OCI-LY1 (cell line): ENCODE results near the gene LPO.

Experiments
- H2AFZ ChIP-seq: fragments of 200-600 bp; sonication (generic), shearing (Covaris generic); 2 replicates; pipeline ENCODE4 v1.6.0; 2014; ENCODE audit warnings: antibody characterized with exemption, mild to moderate bottlenecking, low read length
- H3F3A ChIP-seq: fragments of 200-600 bp; sonication (generic), shearing (Covaris generic); 2 replicates; pipeline ENCODE4 v1.6.0; 2014; ENCODE audit warnings: mild to moderate bottlenecking, antibody characterized with exemption, low read length, moderate library complexity; ENCODE audit not compliant: insufficient read depth
- H3K27ac ChIP-seq: fragments of 200-600 bp; sonication (generic); 2 replicates; pipeline ENCODE4 v1.5.1; 2014; ENCODE audit warnings: low read length, mixed run types, mild to moderate bottlenecking, low read depth; ENCODE audit not compliant: poor library complexity, severe bottlenecking
- H3K27me3 ChIP-seq: fragments of 200-600 bp; sonication (generic); 2 replicates; pipeline ENCODE4 v1.6.0; 2014; ENCODE audit warnings: antibody characterized with exemption, mild to moderate bottlenecking, low read length, moderate library complexity; ENCODE audit not compliant: insufficient read depth
- H3K36me3 ChIP-seq: fragments of 200-600 bp; sonication (generic); 2 replicates; pipeline ENCODE4 v1.6.1; 2014; ENCODE audit warnings: mild to moderate bottlenecking, antibody characterized with exemption, low read length, moderate library complexity, mixed read lengths; ENCODE audit not compliant: insufficient read depth
- H3K4me1 ChIP-seq: fragments of 200-600 bp; sonication (generic); 2 replicates; pipeline ENCODE4 v1.5.1; 2014; ENCODE audit warnings: mild to moderate bottlenecking, low read length, moderate library complexity; ENCODE audit not compliant: insufficient read depth, severe bottlenecking
- H3K4me2 ChIP-seq: fragments of 200-600 bp; sonication (generic), shearing (Covaris generic); 2 replicates; pipeline ENCODE4 v1.6.1; 2014; ENCODE audit warnings: low read length
- H3K4me3 ChIP-seq: fragments of 200-600 bp; sonication (generic); 2 replicates; pipeline ENCODE4 v1.5.1; 2014; ENCODE audit warnings: low read length, low read depth, mild to moderate bottlenecking, mixed read lengths; ENCODE audit not compliant: poor library complexity, severe bottlenecking
- H3K79me2 ChIP-seq: fragments of 200-600 bp; shearing (Covaris generic); 2 replicates; pipeline ENCODE4 v1.6.1; 2016; ENCODE audit warnings: mixed run types, low read length, mixed read lengths; ENCODE audit not compliant: insufficient read depth
- H3K9ac ChIP-seq: fragments of 200-600 bp; sonication (generic), shearing (Covaris generic); 2 replicates; pipeline ENCODE4 v1.6.1; 2014; ENCODE audit warnings: mild to moderate bottlenecking, low read length, mixed read lengths
- H3K9me2 ChIP-seq: fragments of 200-600 bp; sonication (generic), shearing (Covaris generic); 2 replicates; pipeline ENCODE4 v1.6.1; 2014; ENCODE audit warnings: low read depth, mild to moderate bottlenecking, low read length, mixed read lengths
- H3K9me3 ChIP-seq: fragments of 200-600 bp; shearing (Covaris generic); 2 replicates; pipeline ENCODE4 v1.6.1; 2014; ENCODE audit warnings: low read length, mixed read lengths
- H4K20me1 ChIP-seq: fragments of 200-600 bp; sonication (generic), shearing (Covaris generic); 2 replicates; pipeline ENCODE4 v1.6.0; 2016; ENCODE audit warnings: mild to moderate bottlenecking, low read length; ENCODE audit not compliant: insufficient read depth
- EZH2 ChIP-seq: fragments of 200-600 bp; sonication (generic), shearing (Covaris generic); IDR thresholded peaks from 2 replicates; pipeline ENCODE4 v1.8.0; 2017; ENCODE audit warnings: borderline replicate concordance, mixed run types, mild to moderate bottlenecking, antibody characterized with exemption, low read length, moderate library complexity, mixed read lengths
- TF ChIP-seq, protein P1 (sequence below): fragments of 200-600 bp; sonication (generic), shearing (Covaris generic); IDR thresholded peaks from 2 replicates; pipeline ENCODE4 v1.5.1; 2017; ENCODE audit warnings: mild to moderate bottlenecking, antibody characterized with exemption, low read length, moderate library complexity, mixed read lengths

Gene LPO

GRCh38 chr17:58279016-58279711, 40.8 kb downstream of the LPO start:
- H3K27ac ChIP-seq, result no peak overlapping the region
- no peak for TF ChIP-seq EZH2
- H3K36me3 ChIP-seq, result no peaks in the 10 kb centered on the region
- H3K9me2 ChIP-seq, result no peaks in the 10 kb centered on the region
- no peaks in the 10 kb centered on the region for H3K9me3 ChIP-seq
- no peaks in the 10 kb centered on the region for H3K79me2 ChIP-seq
- no peak overlapping the region for H3K4me3 ChIP-seq
- no peaks in the 10 kb centered on the region for H3K4me1 ChIP-seq
- H2AFZ ChIP-seq, result no peak overlapping the region
- no peak overlapping the region for H3K9ac ChIP-seq
- peaks cover 5% of the 10 kb centered on the region; the same call in 1 of the 2 replicates for H3K27me3 ChIP-seq
- no peak overlapping the region for H3K4me2 ChIP-seq
- H3F3A ChIP-seq, result no peaks in the 10 kb centered on the region
- H4K20me1 ChIP-seq, result no peaks in the 10 kb centered on the region

GRCh38 chr17:58279736-58280479, 41.5 kb downstream of the LPO start:
- H3K4me1 ChIP-seq, result no peaks in the 10 kb centered on the region

GRCh38 chr17:58280480-58281217, 42.3 kb downstream of the LPO start, which contains the start of gene MPO:
MPO (minus strand) TSS chr17:58280935; CDS start chr17:58280758, 177 bp downstream.
- no peaks in the 10 kb centered on the region for H3K9me2 ChIP-seq
- H3K9ac ChIP-seq, result no peak within 1 kb of the TSS
- no peaks in the 10 kb centered on the region for H3K9me3 ChIP-seq
- H3K27me3 ChIP-seq, result peaks cover 3% of the 10 kb centered on the region; the same call in 1 of the 2 replicates
- H4K20me1 ChIP-seq, result no peaks in the 10 kb centered on the region
- no peaks in the 10 kb centered on the region for H3K4me1 ChIP-seq
- H3K79me2 ChIP-seq, result no peaks in the 10 kb centered on the region
- H3K36me3 ChIP-seq, result no peaks in the 10 kb centered on the region
- no peaks in the 10 kb centered on the region for H3F3A ChIP-seq
- TF ChIP-seq, protein P1, sequence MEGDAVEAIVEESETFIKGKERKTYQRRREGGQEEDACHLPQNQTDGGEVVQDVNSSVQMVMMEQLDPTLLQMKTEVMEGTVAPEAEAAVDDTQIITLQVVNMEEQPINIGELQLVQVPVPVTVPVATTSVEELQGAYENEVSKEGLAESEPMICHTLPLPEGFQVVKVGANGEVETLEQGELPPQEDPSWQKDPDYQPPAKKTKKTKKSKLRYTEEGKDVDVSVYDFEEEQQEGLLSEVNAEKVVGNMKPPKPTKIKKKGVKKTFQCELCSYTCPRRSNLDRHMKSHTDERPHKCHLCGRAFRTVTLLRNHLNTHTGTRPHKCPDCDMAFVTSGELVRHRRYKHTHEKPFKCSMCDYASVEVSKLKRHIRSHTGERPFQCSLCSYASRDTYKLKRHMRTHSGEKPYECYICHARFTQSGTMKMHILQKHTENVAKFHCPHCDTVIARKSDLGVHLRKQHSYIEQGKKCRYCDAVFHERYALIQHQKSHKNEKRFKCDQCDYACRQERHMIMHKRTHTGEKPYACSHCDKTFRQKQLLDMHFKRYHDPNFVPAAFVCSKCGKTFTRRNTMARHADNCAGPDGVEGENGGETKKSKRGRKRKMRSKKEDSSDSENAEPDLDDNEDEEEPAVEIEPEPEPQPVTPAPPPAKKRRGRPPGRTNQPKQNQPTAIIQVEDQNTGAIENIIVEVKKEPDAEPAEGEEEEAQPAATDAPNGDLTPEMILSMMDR, result no peak
- no peak for TF ChIP-seq EZH2
- no peak within 1 kb of the TSS for H3K4me3 ChIP-seq
- H3K27ac ChIP-seq, result no peak within 1 kb of the TSS
- H3K4me2 ChIP-seq, result no peak within 1 kb of the TSS
- H2AFZ ChIP-seq, result no peak within 1 kb of the TSS

More at GRCh38 chr17:58279736-58280479, 41.5 kb downstream of the LPO start:
- H2AFZ ChIP-seq, result no peak overlapping the region
- no peaks in the 10 kb centered on the region for H3K36me3 ChIP-seq
- H3K4me3 ChIP-seq, result no peak overlapping the region
- TF ChIP-seq EZH2, result no peak
- TF ChIP-seq, protein P1, result no peak
- no peaks in the 10 kb centered on the region for H3K9me3 ChIP-seq
- H3K27ac ChIP-seq, result no peak overlapping the region
- no peak overlapping the region for H3K4me2 ChIP-seq
- no peaks in the 10 kb centered on the region for H3K9me2 ChIP-seq
- H4K20me1 ChIP-seq, result no peaks in the 10 kb centered on the region
- H3K79me2 ChIP-seq, result no peaks in the 10 kb centered on the region
- H3K27me3 ChIP-seq, result peaks cover 5% of the 10 kb centered on the region; the same call in 1 of the 2 replicates
- H3K9ac ChIP-seq, result no peak overlapping the region
- H3F3A ChIP-seq, result no peaks in the 10 kb centered on the region
